Stimulated activated CD8-positive, alpha-beta memory T cell treated with anti-CD3 and anti-CD28 coated beads, Interleukin-2, amount 100 ng/mL, for 1 hour (primary cell): ENCODE results near the gene PSAP.
"Not testable (repeated sequence)": the region's sequence is repeated elsewhere in the genome, so short reads cannot be mapped to it uniquely, and the experiment has no call there.

Source experiments
- DNase-seq, 2 donors: peaks; one replicate each; pipeline ENCODE4 v3.0.0-alpha.2; 2020; ENCODE audit warnings: low read depth in 2 of 2

The PSAP gene

GRCh38 chr10:71850743-71851464, at the start of gene PSAP:
Gene PSAP (minus strand): TSS chr10:71851251. CDS start chr10:71851221, 30 bp downstream.
- peak; percentile 94 to 99 for DNase-seq

GRCh38 chr10:71900441-71901180, 49.6 kb upstream of the PSAP start:
- no peak for DNase-seq

DNA sequence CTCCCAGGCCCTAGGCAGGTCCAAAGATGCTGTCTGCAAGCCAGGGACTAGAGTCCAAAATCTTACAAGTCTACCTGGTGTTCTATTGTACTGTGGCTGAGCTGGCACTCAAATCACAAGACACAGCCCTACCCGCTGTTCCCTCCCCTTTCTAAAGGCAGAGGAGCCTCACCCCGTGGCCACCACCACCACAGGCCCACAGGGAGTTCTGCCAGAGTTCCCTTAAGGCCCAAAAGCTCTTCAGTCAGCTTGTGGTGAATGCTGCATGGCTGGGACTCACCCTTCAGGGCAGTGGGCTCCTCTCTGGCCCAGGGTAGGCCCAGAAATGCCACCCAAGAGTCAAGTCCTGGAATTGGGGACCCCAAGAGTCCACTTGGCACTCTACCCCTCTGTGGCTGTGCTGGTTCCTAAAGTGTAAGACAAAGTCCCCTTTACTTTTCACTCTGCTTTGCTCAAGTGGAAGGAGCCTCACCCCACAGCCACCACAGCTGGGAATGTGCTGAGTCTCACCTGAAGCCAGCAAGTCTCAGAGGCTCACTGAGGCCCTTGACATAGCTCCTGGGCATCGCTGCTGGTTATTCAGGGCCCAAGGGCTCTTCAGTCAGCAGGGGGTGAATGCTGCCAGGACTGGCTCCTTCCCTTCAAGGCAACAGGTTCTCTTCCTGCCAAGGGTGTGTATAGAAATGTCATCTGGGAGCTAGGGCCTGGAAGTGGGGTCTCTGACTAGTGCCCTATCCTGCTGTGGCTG, 48.8 kb upstream of the PSAP start:
- DNase-seq: no peak

GRCh38 chr10:71898346-71898745, 47.3 kb upstream of the PSAP start:
- not testable (repeated sequence) for DNase-seq

GRCh38 chr10:71893920-71894319, 42.9 kb upstream of the PSAP start:
- no peak for DNase-seq

GRCh38 chr10:71893258-71893815, 42.3 kb upstream of the PSAP start:
- DNase-seq: no peak

DNA sequence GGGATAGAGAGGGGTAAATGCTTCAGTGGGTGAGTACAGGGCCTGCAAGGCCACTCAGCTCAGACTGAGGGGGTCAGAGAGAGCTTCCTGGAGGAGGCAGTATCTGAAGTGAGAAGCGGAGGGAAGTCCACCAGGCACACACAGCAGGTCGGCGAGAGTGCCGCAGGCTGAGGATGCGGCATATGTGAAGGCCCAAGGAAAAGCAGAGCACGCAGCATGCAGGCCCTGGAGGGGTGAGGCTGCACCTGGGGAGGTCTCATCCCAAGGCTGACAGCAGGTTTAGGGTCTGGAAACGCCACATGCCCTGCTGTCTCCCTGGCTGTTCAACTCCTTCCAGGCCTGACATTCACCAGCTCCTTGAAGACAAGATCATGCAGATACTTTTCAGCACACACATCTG, 40.4 kb upstream of the PSAP start:
- no peak for DNase-seq

DNA sequence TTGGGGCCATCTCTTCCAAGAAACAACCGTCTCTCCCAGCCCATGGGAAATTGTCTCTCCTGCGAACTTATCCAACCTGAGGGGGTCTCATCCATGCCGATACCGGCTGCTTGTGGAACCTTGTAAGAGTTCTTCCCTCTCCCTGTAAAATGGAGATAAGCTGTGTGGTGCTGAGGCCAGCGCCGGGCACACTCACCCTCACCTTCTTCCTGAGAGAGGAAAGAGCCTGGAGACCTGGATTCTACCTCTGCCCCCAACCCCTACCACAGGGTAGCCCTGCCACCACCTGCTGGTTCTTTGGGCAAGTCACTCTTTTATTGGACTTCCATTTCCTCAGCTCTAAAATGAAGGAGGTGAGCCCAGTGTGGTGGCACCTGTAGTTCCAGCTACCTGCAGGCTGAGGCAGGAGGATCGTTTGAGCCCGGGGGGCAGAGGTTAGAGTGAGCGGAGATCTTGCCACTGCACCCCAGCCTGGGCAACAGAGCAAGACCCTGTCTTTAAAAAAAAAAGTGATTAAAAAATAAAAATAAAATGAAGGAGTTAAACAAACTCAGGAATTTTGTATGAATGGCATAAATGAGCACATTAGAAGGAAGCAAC, 38.4 kb upstream of the PSAP start:
- no peak for DNase-seq

GRCh38 chr10:71888623-71889387, 37.8 kb upstream of the PSAP start:
- peak in 1 of 2 donors; percentile 9 for DNase-seq

DNA sequence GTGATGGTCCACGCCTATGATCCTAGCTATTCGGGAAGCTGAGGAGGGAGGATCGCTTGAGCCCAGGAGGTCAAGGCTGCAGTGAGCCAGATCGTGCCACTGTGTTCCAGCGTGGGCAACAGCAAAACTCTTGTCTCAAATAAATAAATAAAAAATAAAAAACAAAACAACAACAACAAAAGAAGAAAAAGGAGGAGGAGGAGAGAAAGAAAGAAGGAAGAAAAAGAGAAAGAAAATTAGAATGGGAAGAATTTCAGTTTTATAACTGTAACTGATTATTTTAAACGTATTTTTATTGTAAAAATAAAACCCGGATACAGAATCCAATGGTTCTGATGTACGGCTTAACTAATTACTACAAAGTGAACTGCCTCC, 37.2 kb upstream of the PSAP start:
- no peak for DNase-seq

- DNase-seq: no peak
Observed at GRCh38 chr10:71887743-71888142, 36.7 kb upstream of the PSAP start.

DNA sequence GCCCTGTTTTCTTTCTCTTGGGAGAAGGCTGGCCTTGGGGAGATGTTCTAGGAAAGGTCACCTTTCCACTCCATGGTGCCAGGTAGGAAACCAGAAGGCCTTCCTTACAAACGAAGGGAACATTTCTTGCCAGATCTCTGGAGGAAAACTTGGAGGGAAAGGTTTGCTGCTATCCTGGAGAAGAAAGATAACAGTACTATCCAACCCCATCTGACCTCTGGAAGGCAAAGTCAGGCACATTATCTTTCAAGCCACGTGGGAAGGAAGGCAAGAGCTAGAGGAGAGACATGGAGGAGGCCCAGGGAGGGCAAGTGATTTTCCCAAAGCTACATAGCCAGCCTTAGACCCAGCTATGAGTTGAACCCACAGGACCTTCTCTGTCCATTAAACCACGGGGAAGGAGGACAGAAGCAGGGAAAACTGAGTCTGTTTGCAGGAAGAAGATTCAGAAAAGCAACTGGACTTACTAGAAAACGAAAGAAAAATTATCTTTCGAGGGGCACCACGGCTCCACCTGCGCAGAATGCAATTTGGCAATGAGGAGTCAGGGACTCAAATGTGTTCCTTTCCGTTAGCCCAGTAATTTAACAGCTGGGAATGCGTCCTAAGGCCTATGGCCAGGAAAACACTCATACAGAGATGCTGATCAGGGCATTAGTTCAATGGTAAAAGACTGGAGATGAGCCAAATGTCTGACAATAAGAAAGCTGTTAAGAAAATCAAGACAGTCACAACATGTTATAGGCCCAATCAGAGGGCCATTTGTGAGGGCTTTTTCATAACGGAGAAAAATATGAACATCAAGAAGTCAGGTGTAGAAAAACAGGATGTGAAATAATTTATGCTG, 32.0 kb upstream of the PSAP start:
- no peak for DNase-seq

- no peak for DNase-seq
Observed at GRCh38 chr10:71881647-71882355, 30.8 kb upstream of the PSAP start.

- DNase-seq: not testable (repeated sequence)
Observed at GRCh38 chr10:71881307-71881624, 30.2 kb upstream of the PSAP start.

DNA sequence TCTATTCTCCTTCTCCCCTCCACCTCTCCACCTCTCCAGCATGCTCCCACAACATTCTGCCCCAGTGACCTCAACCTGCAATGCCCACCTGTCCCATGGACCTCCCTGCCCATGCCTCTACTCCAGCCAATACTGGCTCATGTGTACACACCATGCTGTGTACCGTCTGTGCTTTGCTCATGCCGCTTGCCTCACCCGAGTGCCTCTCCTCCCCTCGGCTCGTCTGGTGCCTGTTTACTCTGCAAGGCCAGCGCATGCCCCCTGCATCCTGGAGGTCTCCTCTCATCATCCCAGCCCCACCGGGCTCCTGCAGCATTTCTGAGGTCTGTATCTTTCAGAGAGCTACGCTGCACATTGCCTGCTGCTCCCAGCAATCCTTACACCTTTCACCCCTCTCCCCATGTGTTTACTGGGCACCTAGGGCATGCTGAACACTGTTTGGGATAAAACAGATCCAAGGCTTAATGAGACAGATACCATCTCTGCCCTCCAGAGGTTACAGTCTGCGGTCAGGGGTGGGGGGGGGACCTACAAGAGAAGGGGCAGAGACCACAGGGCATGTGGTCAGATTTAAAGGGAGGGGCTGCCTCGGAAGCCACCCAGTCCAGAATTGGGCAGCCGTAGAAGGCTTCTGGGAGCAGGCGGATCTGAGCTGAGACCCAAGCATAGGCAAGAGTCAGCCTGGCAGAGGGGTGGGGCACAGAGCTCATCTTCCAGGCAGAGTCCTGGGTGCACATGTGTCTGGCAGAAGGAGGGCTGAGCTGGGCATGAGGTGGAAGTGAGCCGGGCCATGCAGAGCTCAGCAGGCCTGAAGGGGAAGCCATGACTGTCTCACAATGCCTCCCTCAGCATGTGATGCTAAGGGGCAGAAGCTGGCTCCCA, 29.6 kb upstream of the PSAP start:
- DNase-seq: no peak

DNA sequence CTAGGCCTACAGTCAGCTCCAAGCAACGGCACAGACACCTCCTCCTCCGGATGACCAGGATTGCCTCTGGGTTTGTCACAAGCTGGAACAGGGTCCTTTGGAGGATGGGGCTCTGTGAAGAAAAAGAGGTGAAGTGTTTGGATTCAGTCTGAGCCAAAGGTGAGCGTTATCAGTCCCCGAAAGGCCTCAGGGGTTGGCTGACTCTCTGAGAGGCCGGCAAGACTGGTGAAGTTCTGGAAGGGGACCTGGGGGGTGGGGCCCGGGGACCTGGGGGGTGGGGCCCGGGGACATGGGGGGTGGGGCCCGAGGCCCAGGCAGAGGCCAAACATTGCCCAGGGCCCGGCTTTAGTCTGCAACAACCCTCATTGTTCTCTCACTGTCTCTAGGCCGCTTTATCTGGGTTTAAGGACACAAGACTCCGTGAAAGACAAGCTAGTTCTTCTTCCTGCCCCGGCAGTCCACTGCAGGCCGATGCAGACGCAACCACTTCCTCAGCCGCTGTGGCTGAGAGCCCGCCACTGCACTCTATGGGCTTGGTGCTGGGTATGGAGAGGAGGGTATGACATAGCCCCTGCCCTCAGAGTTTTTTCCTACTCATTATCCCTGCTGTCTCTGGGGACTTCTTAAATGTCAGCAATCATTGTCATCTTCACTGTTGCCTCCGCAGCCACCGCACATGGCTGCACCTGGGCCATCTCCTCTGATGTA, 27.4 kb upstream of the PSAP start:
- DNase-seq: no peak

- DNase-seq: no peak
Observed at GRCh38 chr10:71877821-71878220, 26.8 kb upstream of the PSAP start.
